Cardiac septum (tissue), 1 donor: ENCODE results near the gene CD320. TPM values are rescaled to one million over a fixed set of nuclear protein-coding genes. Genes with fewer than 3 reads are reported as not detected.
"Not testable (repeated sequence)": the region's sequence is repeated elsewhere in the genome, so short reads cannot be mapped to it uniquely, and the experiment has no call there.

Experiments
- DNase-seq: peaks from one replicate; pipeline ENCODE4 v3.0.0-alpha.2; 2020; ENCODE audit warnings: low spot score
- intact Hi-C: fragments of 100-400 bp; cut with DNase I; formaldehyde crosslinking; loops from one replicate; pipeline ENCODE4 v1.14.0; 2022
- total RNA-seq: library from RNA; stranded (reverse); fragmentation: NEBNext Ultra II Directional; extraction: Animal tissue kit (Norgen Biotek cat#: 25700); gene quantifications from one replicate; pipeline ENCODE4 v1.2.1, GENCODE V29; 2021
- donor health status: DM: no; HTN: no; CAD: no.

Gene CD320
- total RNA-seq, 1 donor from 2014 or later, result 15.8 TPM

- no peak for DNase-seq
- intact Hi-C loops, result no loop called here
These were observed 26.5 kb upstream of the CD320 start for GRCh38 chr19:8334458-8335342.

- no peak for DNase-seq
- intact Hi-C loops, result no loop called here
These were observed 25.8 kb upstream of the CD320 start for GRCh38 chr19:8333767-8334457.

GRCh38 chr19:8332976-8333766, 25.0 kb upstream of the CD320 start:
- DNase-seq, result peak; percentile 83
- intact Hi-C loops, result no loop called here

DNA sequence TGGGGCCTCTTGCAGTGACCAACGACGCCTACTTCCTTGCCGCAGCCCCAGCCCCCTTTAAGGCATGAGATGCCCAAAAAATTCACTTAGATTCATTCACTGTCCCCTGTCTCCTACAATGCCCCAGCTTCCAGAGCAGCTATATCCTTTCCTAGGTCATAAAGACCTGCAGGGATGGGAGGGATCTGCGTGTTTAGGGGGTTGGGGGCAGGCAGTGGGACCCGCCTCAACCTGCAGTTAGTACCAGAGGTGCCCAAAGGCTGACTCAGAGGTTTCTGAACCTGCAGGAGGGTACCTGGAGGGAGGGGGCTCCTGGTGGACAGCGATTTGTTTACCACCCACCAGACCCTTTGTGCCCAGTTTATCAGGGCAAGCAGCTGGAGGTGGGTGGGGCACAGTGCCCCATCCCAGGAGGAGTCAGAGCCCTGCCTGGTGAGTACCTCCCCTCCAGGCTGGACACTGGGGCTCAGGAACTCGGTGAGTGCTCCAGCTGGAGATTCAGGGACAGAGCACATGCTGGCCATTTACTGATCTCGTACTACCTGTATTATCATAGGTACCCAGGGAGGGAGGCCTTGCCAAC, 23.2 kb upstream of the CD320 start:
- intact Hi-C loops, result no loop called here
- no peak for DNase-seq

DNA sequence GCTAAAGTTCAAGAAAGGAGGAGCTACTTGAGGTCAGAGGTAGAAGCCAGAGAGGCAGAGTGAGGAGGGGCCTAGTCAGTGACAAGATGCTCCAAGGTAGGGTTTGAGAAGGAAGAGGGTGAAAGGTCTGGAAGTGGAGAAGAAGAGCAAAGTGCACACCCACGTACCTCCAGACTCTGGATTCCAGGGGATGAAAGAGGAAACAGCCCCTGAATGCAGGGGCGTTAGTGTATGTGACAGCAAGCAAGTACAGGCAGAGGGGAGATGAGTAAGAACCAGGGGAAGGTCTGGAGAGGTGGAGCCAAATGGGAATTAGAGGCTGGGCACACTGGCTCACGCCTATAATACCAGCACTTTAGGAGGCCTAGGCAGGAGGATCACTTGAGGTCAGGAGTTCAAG, 21.8 kb upstream of the CD320 start:
- DNase-seq, result no peak
- intact Hi-C loops, result no loop called here

- intact Hi-C loops, result no loop called here
- DNase-seq, result no peak
These were observed 17.3 kb upstream of the CD320 start for GRCh38 chr19:8325454-8325853.

- intact Hi-C loops, result loop anchor here (5.0 kb wide), 1 partner anchor 818 kb away; the partner anchor contains the start of gene ZNF317
- no peak for DNase-seq
These were observed 16.3 kb upstream of the CD320 start for GRCh38 chr19:8324186-8325050.

GRCh38 chr19:8323781-8324185, 15.6 kb upstream of the CD320 start:
- intact Hi-C loops, result loop anchor here (5.0 kb wide), 1 partner anchor 819 kb away; the partner anchor contains the start of gene ZNF317

DNA sequence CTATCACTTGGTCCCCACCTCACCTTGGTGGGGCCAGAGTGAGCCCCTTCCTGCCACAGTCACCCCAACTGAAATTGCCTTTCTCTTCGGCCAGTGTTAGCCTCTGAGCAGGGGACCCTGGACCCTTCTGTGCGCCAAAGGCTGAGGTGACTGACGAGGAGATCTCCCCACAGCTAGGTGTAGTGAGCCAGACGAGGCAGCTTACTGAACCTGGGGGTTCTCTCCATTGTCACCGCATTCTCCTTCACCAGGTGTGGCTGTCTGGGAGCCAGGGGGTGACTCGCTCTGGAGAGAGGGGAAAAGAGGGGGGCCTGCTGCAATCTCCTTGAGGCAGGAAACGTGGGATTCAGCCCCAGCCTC, 14.5 kb upstream of the CD320 start:
- intact Hi-C loops, result loop anchor here (5.0 kb wide), 1 partner anchor 820 kb away; the partner anchor contains the start of gene ZNF317
- no peak for DNase-seq

More at GRCh38 chr19:8323781-8324185, 15.6 kb upstream of the CD320 start:
- DNase-seq, result no peak

GRCh38 chr19:8321986-8322637, 14.0 kb upstream of the CD320 start:
- intact Hi-C loops, result loop anchor here (2.0 to 5.0 kb wide), 2 partner anchors 15 to 820 kb away; partner anchors contain the start of gene ZNF317
- no peak for DNase-seq

- intact Hi-C loops, result loop anchor here (2.0 to 5.0 kb wide), 2 partner anchors 15 to 821 kb away; partner anchors contain the start of gene ZNF317
- peak; percentile 99 for DNase-seq
These were observed 13.2 kb upstream of the CD320 start, which contains the start of the genes NDUFA7 and RPS28 for GRCh38 chr19:8321067-8321985. TSS of gene NDUFA7 (minus strand) at chr19:8321375. CDS start at chr19:8321358, 17 bp downstream. TSS of gene RPS28 (plus strand) at chr19:8321496. CDS start at chr19:8321531, 35 bp downstream.

DNA sequence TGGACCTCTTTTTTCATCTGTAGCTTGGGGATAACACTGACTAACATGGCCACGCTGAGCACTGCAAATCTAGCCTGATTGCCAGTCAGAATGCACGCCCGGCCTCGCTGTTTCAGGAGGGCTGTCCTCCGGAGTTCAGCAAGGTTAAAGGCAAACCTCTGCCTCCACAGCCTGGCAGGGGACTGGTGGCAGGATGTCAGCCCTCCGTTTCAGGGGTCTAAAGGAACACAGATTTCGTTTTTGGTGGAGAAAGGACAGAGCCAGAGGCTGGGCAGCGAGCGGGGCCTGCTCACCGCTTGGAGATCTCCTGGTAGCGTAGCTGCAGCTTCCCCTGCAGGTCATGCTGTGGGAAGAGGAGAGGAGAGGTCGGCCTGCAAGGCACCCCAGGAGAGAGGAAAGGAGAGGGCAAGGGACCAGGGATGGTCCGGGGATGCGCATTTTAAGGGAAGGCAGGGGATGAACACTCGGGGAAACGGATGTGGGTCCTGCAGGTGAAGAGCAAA, 12.5 kb upstream of the CD320 start:
- DNase-seq, result no peak
- intact Hi-C loops, result loop anchor here (2.0 to 5.0 kb wide), 2 partner anchors 14 to 822 kb away; partner anchors contain the start of gene ZNF317

- intact Hi-C loops, result loop anchor here (2.0 to 5.0 kb wide), 2 partner anchors 13 to 822 kb away; partner anchors contain the start of gene ZNF317
- no peak for DNase-seq
These were observed 11.8 kb upstream of the CD320 start for GRCh38 chr19:8319807-8320520.

GRCh38 chr19:8318835-8319234, 10.7 kb upstream of the CD320 start:
- DNase-seq, intact Hi-C loops: not testable (repeated sequence)

DNA sequence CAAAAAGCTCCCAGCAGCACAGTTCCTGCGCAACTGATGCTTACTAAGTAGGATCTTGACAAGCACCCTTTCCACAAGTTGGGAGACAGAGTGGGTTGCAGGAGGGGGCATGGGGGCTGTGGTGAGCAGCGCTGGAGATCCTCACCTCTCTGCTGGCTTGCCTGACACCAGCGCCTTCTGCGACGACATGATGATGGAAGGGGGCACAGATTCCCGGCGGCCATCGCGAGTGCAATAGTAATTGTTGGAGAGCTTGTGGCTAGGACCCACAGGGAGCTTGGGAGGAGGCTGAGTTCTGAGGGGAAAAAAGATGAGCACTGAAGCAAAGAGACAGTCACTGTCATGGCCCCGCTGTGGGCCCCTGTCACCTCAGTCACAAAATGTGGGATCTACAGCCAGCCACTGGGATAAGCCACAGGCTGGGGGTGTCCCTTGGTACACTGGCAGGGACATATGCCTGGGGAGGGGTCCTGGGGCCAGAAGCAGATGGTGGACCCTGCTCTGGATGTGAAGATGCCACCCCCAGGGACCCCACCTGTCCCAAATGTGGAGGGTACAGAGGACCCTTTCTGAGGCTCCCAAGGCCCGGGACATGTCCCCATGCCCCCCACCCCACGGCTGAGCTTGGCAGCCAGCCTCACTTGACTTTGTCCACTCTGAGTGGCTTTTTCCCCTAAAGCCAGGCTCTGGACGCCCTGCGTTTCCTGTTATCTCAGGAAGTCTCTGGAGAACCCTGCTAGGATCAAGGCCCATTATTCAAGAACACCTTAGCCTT, 8.4 kb upstream of the CD320 start:
- DNase-seq, result no peak
- intact Hi-C loops, result no loop called here
